ENCODE measurements around the gene PRR3.

GRCh38 chr6:30570263-30570662 is 13.2 kb downstream of the PRR3 start:
- TF ChIP-seq, protein P1, sequence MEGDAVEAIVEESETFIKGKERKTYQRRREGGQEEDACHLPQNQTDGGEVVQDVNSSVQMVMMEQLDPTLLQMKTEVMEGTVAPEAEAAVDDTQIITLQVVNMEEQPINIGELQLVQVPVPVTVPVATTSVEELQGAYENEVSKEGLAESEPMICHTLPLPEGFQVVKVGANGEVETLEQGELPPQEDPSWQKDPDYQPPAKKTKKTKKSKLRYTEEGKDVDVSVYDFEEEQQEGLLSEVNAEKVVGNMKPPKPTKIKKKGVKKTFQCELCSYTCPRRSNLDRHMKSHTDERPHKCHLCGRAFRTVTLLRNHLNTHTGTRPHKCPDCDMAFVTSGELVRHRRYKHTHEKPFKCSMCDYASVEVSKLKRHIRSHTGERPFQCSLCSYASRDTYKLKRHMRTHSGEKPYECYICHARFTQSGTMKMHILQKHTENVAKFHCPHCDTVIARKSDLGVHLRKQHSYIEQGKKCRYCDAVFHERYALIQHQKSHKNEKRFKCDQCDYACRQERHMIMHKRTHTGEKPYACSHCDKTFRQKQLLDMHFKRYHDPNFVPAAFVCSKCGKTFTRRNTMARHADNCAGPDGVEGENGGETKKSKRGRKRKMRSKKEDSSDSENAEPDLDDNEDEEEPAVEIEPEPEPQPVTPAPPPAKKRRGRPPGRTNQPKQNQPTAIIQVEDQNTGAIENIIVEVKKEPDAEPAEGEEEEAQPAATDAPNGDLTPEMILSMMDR (IDR thresholded peaks at IDR 0.05; ENCODE audit: low read depth, low read length, poor library complexity, severe bottlenecking), result no peak
- no peak for TF ChIP-seq EZH2phosphoT487 (IDR thresholded peaks at IDR 0.05; ENCODE audit: borderline replicate concordance, low read length)
